SK-N-SH (cell line): ENCODE results near the gene P4HTM. TPM values are rescaled to one million over a fixed set of nuclear protein-coding genes. Genes with fewer than 3 reads are reported as not detected.

ENCODE experiments used
- CTCF ChIA-PET: fragments of 300-600, 350-600 bp; formaldehyde crosslinking; extraction: SDS; loops from one replicate; lab custom pipeline; 2021; lab: Yijun Ruan, JAX
- POLR2A ChIA-PET: fragments of 350-600 bp; sonication (Branson Sonifier 250); formaldehyde crosslinking; extraction: SDS; loops from one replicate; lab custom pipeline; 2020; ENCODE audit warnings: antibody characterized with exemption, inconsistent platforms; lab: Yijun Ruan, JAX
- DNase-seq: peaks from one replicate; pipeline ENCODE4 v3.0.0; 2012
- H2AFZ ChIP-seq: fragments of 200-600 bp; sonication (generic); 2 replicates; pipeline ENCODE4 v1.8.1; 2016; ENCODE audit warnings: antibody characterized with exemption, mild to moderate bottlenecking, low read depth
- H3F3A ChIP-seq: fragments of 200-600 bp; sonication (generic); replicated peaks from 2 replicates; pipeline ENCODE3; 2016; ENCODE audit warnings: antibody characterized with exemption, mild to moderate bottlenecking; ENCODE audit not compliant: insufficient read depth
- H3K27ac ChIP-seq, 2 experiments: fragments of 200-500 bp in 1 of 2; fragments of 200-600 bp in 1 of 2; sonication (Bioruptor generic) in 1 of 2; sonication (generic), shearing (Covaris generic) in 1 of 2; 2 replicates each; pipeline versions ENCODE4 v1.5.1 to v1.6.1; 2014 to 2016; ENCODE audit warnings: low read depth in 2 of 2, inconsistent platforms in 1 of 2, low read length in 1 of 2, mild to moderate bottlenecking in 1 of 2, mixed read lengths in 1 of 2
- H3K27me3 ChIP-seq: fragments of 200-600 bp; sonication (generic), shearing (Covaris generic); 2 replicates; pipeline ENCODE4 v1.6.1; 2016; ENCODE audit warnings: mixed run types; ENCODE audit not compliant: insufficient read depth
- H3K36me3 ChIP-seq, 2 experiments: fragments of 200-500 bp in 1 of 2; fragments of 200-600 bp in 1 of 2; sonication (Bioruptor generic) in 1 of 2; sonication (generic) in 1 of 2; replicated peaks in 1 of 2; 2 replicates each; pipeline versions ENCODE3 to v1.5.1; 2014 to 2016; ENCODE audit warnings: low read length in 1 of 2, mild to moderate bottlenecking in 1 of 2; ENCODE audit not compliant: insufficient read depth in 2 of 2, control insufficient read depth in 1 of 2
- H3K4me1 ChIP-seq, 2 experiments: fragments of 200-500 bp in 1 of 2; fragments of 200-600 bp in 1 of 2; sonication (Bioruptor generic) in 1 of 2; sonication (generic), shearing (Covaris generic) in 1 of 2; 2 replicates each; pipeline versions ENCODE4 v1.5.1 to v1.6.1; 2014 to 2016; ENCODE audit warnings: low read depth in 1 of 2, low read length in 1 of 2, mixed run types in 1 of 2; ENCODE audit not compliant: insufficient read depth in 2 of 2, control insufficient read depth in 1 of 2
- H3K4me2 ChIP-seq: fragments of 200-600 bp; sonication (generic), shearing (Covaris generic); 2 replicates; pipeline ENCODE4 v1.6.1; 2017; ENCODE audit warnings: mixed run types
- H3K4me3 ChIP-seq, 2 experiments: fragments of 200-500 bp in 1 of 2; fragments of 200-600 bp in 1 of 2; sonication (Bioruptor generic) in 1 of 2; sonication (generic), shearing (Covaris generic) in 1 of 2; 2 replicates each; pipeline versions ENCODE4 v1.5.1 to v1.8.1; 2014 to 2016; ENCODE audit warnings: low read depth in 2 of 2, inconsistent platforms in 1 of 2, low read length in 1 of 2, mild to moderate bottlenecking in 1 of 2, mixed read lengths in 1 of 2, moderate library complexity in 1 of 2
- H3K79me2 ChIP-seq: fragments of 200-600 bp; sonication (generic); 2 replicates; pipeline ENCODE4 v1.8.1; 2017; ENCODE audit warnings: mild to moderate bottlenecking; ENCODE audit not compliant: insufficient read depth
- H3K9ac ChIP-seq: fragments of 200-600 bp; sonication (generic); 2 replicates; pipeline ENCODE4 v1.6.1; 2017; ENCODE audit warnings: mixed run types
- H3K9me2 ChIP-seq: fragments of 200-600 bp; sonication (generic); 2 replicates; pipeline ENCODE4 v1.6.1; 2017; ENCODE audit warnings: mixed run types
- H3K9me3 ChIP-seq: fragments of 200-600 bp; sonication (generic); 2 replicates; pipeline ENCODE4 v1.6.1; 2017; ENCODE audit warnings: mixed run types, mild to moderate bottlenecking, moderate library complexity
- H4K20me1 ChIP-seq: fragments of 200-600 bp; sonication (generic); 2 replicates; pipeline ENCODE4 v1.6.1; 2017; ENCODE audit warnings: mild to moderate bottlenecking, mixed run types; ENCODE audit not compliant: insufficient read depth
- EZH2phosphoT487 ChIP-seq: fragments of 200-600 bp; sonication (generic); IDR thresholded peaks from 2 replicates; pipeline ENCODE4 v1.6.1; 2017; ENCODE audit warnings: low read depth, mixed run types, mild to moderate bottlenecking, antibody characterized with exemption, moderate library complexity, borderline replicate concordance
- FOSL2 ChIP-seq: IDR thresholded peaks from 2 replicates; pipeline ENCODE4 v1.4.0; 2012; ENCODE audit warnings: low read depth, mild to moderate bottlenecking, moderate library complexity, borderline replicate concordance
- FOXJ3 ChIP-seq: sonication (generic); formaldehyde crosslinking; IDR thresholded peaks from 2 replicates; pipeline ENCODE4 v1.5.1; 2020; ENCODE audit warnings: mild to moderate bottlenecking, missing genetic modification reagents
- GABPA ChIP-seq: IDR thresholded peaks from 2 replicates; pipeline ENCODE4 v1.4.0; 2012; ENCODE audit warnings: low read depth, mild to moderate bottlenecking
- GATA2 ChIP-seq: sonication (generic); formaldehyde crosslinking; IDR thresholded peaks from 2 replicates; pipeline ENCODE4 v1.5.0; 2020; ENCODE audit warnings: mild to moderate bottlenecking, missing genetic modification reagents
- MEF2A ChIP-seq: IDR thresholded peaks from 2 replicates; pipeline ENCODE4 v1.4.0; 2012; ENCODE audit warnings: low read depth, borderline replicate concordance
- NFIC ChIP-seq: IDR thresholded peaks from 2 replicates; pipeline ENCODE4 v1.4.0; 2012; ENCODE audit warnings: borderline replicate concordance
- NRF1 ChIP-seq: IDR thresholded peaks from 2 replicates; pipeline ENCODE4 v1.6.1; 2012; ENCODE audit warnings: low read depth, mild to moderate bottlenecking, low read length
- POLR2AphosphoS5 ChIP-seq: IDR thresholded peaks from 2 replicates; pipeline ENCODE4 v1.6.1; 2012; ENCODE audit warnings: low read depth, low read length
- RCOR1 ChIP-seq: fragments of 150-350 bp; IDR thresholded peaks from 2 replicates; pipeline ENCODE4 v1.6.1; 2017; ENCODE audit warnings: antibody characterized with exemption, low read length
- RXRA ChIP-seq: IDR thresholded peaks from 2 replicates; pipeline ENCODE4 v1.4.0; 2012; ENCODE audit warnings: low read depth, mild to moderate bottlenecking, borderline replicate concordance
- SMC3 ChIP-seq: IDR thresholded peaks from 2 replicates; pipeline ENCODE4 v1.6.1; 2012; ENCODE audit warnings: low read depth, low read length, improper control_type of control experiment
- TCF12 ChIP-seq: IDR thresholded peaks from 2 replicates; pipeline ENCODE4 v1.4.0; 2012
- YY1 ChIP-seq: IDR thresholded peaks from 2 replicates; pipeline ENCODE4 v1.4.0; 2012; ENCODE audit warnings: low read depth, mild to moderate bottlenecking
- WGBS: methylation state at CpG from one replicate; pipeline ENCODE4 v1.1.6; 2017; ENCODE audit warnings: low lambda C conversion rate; 5-methylcytosine and 5-hydroxymethylcytosine counted together
- polyA plus RNA-seq, 3 experiments: library from polyadenylated mRNA; depleted of rRNA; stranded (reverse); fragments of >200 nt; gene quantifications; 2 replicates each; pipeline ENCODE4 v1.2.3, GENCODE V29; 2012
- TF ChIP-seq, protein P1 (sequence below): IDR thresholded peaks from 2 replicates; pipeline ENCODE4 v1.4.0; 2012; ENCODE audit warnings: low read depth, borderline replicate concordance
- TF ChIP-seq, protein P2 (sequence below): IDR thresholded peaks from 2 replicates; pipeline ENCODE4 v1.4.0; 2012; ENCODE audit warnings: low read depth, borderline replicate concordance
- TF ChIP-seq, protein P3 (sequence below): IDR thresholded peaks from 2 replicates; pipeline ENCODE4; 2012
- TF ChIP-seq, protein P4 (sequence below): fragments of 200-600 bp; sonication (generic); IDR thresholded peaks from 2 replicates; pipeline ENCODE4 v1.6.1; 2017; ENCODE audit warnings: antibody characterized with exemption, mild to moderate bottlenecking, moderate library complexity
- TF ChIP-seq, protein P5 (sequence below): fragments of 150-350 bp; IDR thresholded peaks from 2 replicates; pipeline ENCODE4 v1.6.1; 2017; ENCODE audit warnings: antibody characterized with exemption, low read length, low read depth, borderline replicate concordance
- TF ChIP-seq, protein P6 (sequence below): IDR thresholded peaks from 2 replicates; pipeline ENCODE4 v1.6.1; 2012; ENCODE audit warnings: mild to moderate bottlenecking, low read depth, low read length, moderate library complexity

The P4HTM gene
- polyA plus RNA-seq, 1 of the 3 experiments (the other 2 are of a cell fraction): 21.0 TPM

DNA sequence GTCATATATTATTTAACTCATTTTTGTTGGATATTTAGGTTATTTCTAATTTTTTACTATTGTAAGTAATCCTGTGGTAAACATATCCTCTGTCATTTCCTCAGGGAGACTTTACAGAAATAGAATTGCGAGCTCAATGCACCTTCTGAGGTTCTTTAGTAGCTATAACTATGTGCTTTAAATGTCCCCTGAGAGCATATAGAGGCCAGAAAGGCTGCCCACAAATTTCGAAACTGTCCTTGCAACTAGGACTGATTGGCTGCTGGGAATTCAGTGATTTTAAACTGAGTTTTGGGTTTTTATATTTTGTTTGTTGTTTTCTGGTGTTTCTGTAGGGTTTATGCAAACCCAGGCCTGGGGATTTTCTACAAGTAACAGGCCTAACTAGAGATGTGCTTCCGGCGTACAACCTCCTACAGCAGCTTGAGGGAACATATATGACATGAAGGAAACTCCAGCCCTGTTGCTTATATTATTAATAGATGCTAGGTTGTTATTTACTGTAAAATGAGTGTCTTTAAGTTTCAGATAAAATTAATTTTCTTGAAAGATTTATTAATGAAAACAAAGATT, 29.1 kb upstream of the P4HTM start (continued):
- TF ChIP-seq, protein P1, sequence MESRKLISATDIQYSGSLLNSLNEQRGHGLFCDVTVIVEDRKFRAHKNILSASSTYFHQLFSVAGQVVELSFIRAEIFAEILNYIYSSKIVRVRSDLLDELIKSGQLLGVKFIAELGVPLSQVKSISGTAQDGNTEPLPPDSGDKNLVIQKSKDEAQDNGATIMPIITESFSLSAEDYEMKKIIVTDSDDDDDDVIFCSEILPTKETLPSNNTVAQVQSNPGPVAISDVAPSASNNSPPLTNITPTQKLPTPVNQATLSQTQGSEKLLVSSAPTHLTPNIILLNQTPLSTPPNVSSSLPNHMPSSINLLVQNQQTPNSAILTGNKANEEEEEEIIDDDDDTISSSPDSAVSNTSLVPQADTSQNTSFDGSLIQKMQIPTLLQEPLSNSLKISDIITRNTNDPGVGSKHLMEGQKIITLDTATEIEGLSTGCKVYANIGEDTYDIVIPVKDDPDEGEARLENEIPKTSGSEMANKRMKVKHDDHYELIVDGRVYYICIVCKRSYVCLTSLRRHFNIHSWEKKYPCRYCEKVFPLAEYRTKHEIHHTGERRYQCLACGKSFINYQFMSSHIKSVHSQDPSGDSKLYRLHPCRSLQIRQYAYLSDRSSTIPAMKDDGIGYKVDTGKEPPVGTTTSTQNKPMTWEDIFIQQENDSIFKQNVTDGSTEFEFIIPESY: no peak
- no peak for TF ChIP-seq NRF1
- TF ChIP-seq, all 33 proteins: peak for 0

DNA sequence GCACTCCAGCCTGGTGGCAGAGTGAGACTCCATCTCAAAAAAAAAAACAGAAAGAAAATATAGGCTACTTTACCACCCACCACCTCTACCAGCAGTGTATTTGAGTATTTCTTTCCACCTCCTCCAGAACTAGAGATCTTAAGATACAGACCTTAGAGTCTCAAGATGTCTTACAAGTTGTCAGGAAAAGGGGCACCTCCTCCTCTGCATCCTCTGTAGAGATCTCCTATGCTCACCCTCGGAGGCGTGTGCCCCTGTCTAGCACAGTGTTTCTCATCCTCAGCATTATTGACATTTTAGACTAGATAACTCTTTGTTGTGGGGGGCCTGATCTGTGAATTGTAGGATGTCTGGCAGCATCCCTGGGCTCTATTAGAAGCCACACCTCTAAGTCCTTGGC, 27.7 kb upstream of the P4HTM start:
- no peaks in the 10 kb centered on the region for H3K9me2 ChIP-seq
- H3K4me2 ChIP-seq: no peak overlapping the region
- no peaks in the 10 kb centered on the region for H3K27me3 ChIP-seq
- CTCF ChIA-PET: no interaction called here
- no peak overlapping the region for H3K27ac ChIP-seq
- H3K9me3 ChIP-seq: no peaks in the 10 kb centered on the region
- DNase-seq: no peak
- no peaks in the 10 kb centered on the region for H3K4me1 ChIP-seq
- H3K36me3 ChIP-seq: peaks cover 16 to 33% of the 10 kb centered on the region in 2 experiments
- TF ChIP-seq NFIC (no peak), FOSL2 (no peak), FOXJ3 (CRISPR knock-in tag) (no peak), RXRA (no peak), MEF2A (no peak), RCOR1 (no peak), YY1 (no peak), TCF12 (no peak), EZH2phosphoT487 (no peak), POLR2AphosphoS5 (no peak), GABPA (no peak), SMC3 (no peak), GATA2 (CRISPR knock-in tag) (no peak)
- TF ChIP-seq, protein P2, sequence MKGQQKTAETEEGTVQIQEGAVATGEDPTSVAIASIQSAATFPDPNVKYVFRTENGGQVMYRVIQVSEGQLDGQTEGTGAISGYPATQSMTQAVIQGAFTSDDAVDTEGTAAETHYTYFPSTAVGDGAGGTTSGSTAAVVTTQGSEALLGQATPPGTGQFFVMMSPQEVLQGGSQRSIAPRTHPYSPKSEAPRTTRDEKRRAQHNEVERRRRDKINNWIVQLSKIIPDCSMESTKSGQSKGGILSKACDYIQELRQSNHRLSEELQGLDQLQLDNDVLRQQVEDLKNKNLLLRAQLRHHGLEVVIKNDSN: no peak
- TF ChIP-seq, protein P3, sequence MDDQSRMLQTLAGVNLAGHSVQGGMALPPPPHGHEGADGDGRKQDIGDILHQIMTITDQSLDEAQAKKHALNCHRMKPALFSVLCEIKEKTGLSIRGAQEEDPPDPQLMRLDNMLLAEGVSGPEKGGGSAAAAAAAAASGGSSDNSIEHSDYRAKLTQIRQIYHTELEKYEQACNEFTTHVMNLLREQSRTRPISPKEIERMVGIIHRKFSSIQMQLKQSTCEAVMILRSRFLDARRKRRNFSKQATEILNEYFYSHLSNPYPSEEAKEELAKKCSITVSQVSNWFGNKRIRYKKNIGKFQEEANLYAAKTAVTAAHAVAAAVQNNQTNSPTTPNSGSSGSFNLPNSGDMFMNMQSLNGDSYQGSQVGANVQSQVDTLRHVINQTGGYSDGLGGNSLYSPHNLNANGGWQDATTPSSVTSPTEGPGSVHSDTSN: no peak
- TF ChIP-seq, protein P4, sequence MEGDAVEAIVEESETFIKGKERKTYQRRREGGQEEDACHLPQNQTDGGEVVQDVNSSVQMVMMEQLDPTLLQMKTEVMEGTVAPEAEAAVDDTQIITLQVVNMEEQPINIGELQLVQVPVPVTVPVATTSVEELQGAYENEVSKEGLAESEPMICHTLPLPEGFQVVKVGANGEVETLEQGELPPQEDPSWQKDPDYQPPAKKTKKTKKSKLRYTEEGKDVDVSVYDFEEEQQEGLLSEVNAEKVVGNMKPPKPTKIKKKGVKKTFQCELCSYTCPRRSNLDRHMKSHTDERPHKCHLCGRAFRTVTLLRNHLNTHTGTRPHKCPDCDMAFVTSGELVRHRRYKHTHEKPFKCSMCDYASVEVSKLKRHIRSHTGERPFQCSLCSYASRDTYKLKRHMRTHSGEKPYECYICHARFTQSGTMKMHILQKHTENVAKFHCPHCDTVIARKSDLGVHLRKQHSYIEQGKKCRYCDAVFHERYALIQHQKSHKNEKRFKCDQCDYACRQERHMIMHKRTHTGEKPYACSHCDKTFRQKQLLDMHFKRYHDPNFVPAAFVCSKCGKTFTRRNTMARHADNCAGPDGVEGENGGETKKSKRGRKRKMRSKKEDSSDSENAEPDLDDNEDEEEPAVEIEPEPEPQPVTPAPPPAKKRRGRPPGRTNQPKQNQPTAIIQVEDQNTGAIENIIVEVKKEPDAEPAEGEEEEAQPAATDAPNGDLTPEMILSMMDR: no peak
- TF ChIP-seq, protein P5, sequence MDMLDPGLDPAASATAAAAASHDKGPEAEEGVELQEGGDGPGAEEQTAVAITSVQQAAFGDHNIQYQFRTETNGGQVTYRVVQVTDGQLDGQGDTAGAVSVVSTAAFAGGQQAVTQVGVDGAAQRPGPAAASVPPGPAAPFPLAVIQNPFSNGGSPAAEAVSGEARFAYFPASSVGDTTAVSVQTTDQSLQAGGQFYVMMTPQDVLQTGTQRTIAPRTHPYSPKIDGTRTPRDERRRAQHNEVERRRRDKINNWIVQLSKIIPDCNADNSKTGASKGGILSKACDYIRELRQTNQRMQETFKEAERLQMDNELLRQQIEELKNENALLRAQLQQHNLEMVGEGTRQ: no peak
- TF ChIP-seq, protein P6, sequence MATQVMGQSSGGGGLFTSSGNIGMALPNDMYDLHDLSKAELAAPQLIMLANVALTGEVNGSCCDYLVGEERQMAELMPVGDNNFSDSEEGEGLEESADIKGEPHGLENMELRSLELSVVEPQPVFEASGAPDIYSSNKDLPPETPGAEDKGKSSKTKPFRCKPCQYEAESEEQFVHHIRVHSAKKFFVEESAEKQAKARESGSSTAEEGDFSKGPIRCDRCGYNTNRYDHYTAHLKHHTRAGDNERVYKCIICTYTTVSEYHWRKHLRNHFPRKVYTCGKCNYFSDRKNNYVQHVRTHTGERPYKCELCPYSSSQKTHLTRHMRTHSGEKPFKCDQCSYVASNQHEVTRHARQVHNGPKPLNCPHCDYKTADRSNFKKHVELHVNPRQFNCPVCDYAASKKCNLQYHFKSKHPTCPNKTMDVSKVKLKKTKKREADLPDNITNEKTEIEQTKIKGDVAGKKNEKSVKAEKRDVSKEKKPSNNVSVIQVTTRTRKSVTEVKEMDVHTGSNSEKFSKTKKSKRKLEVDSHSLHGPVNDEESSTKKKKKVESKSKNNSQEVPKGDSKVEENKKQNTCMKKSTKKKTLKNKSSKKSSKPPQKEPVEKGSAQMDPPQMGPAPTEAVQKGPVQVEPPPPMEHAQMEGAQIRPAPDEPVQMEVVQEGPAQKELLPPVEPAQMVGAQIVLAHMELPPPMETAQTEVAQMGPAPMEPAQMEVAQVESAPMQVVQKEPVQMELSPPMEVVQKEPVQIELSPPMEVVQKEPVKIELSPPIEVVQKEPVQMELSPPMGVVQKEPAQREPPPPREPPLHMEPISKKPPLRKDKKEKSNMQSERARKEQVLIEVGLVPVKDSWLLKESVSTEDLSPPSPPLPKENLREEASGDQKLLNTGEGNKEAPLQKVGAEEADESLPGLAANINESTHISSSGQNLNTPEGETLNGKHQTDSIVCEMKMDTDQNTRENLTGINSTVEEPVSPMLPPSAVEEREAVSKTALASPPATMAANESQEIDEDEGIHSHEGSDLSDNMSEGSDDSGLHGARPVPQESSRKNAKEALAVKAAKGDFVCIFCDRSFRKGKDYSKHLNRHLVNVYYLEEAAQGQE: no peak
- POLR2A ChIA-PET: no interaction called here
- 88% methylated on average over 2 of the region's 2 CpGs for WGBS
- peaks cover 4% of the 10 kb centered on the region for H3F3A ChIP-seq
- H3K9ac ChIP-seq: no peak overlapping the region
- no peak overlapping the region for H2AFZ ChIP-seq
- H3K4me3 ChIP-seq: no peak overlapping the region
- 0 out of 2 replicates have a peak, but pooled peaks cover 4% of the 10 kb centered on the region for H4K20me1 ChIP-seq
- peaks cover 29% of the 10 kb centered on the region; the same call in 1 of the 2 replicates for H3K79me2 ChIP-seq
